G401.6 (cell line): Measurements from ENCODE around the gene STRIP2.
"Not testable (repeated sequence)": the region's sequence is repeated elsewhere in the genome, so short reads cannot be mapped to it uniquely, and the experiment has no call there.

Source experiments
- FAIRE-seq: peaks from 2 replicates; lab custom pipeline; 2012; peaks lifted over from hg19 to GRCh38; lab: Jason Lieb, UNC

STRIP2 gene

DNA sequence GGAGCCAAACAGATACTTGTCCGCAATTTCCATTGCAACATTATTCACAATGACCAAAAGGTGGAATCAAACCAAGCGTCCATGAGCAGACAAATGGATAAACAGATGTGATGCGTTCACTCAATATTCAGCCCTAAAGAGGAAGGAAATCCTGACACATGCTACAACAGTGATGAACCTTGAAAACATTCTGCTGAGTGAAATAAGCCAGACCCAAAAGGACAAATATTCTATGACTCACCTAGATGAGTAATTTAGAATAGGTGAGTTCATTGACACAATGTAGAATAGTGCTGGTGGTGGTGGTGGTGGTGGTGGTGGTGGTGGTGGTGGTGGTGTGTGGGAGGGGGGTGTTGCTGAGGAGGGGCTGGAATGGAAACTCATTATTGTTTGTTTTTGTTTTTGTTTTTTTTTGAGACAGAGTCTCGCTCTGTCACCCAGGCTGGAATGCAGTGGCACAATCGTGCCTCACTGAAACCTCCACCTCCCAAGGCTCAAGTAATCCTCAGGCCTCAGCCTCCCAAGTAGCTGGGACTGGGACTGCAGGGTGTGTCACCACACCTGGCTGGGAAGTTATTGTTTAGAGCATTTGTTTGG is 96.7 kb downstream of the STRIP2 start:
- FAIRE-seq: no peak

DNA sequence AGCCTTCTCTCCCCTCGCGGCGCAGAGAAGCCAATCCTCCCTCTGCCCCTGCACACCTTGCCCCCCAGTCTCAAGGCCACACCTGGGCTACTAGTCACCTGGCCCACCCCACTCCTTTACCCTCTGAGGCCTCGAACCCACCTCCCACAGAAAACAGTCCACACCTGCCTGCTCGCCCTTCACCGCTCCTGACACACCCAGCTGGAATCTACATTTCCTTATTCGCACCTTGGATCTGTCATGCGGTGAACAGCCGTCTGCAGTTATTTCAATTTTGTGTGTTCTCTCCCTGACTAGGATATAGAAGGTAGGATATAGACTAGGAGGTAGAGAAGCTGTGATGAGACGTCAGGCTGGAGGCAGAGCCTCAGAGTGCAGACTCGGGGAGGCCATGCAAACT is 97.5 kb downstream of the STRIP2 start:
- FAIRE-seq: no peak

- no peak for FAIRE-seq
These were observed 98.1 kb downstream of the STRIP2 start for GRCh38 chr7:129532375-129532774.

- FAIRE-seq: not testable (repeated sequence)
These were observed 100.5 kb downstream of the STRIP2 start for GRCh38 chr7:129534558-129535274.

DNA sequence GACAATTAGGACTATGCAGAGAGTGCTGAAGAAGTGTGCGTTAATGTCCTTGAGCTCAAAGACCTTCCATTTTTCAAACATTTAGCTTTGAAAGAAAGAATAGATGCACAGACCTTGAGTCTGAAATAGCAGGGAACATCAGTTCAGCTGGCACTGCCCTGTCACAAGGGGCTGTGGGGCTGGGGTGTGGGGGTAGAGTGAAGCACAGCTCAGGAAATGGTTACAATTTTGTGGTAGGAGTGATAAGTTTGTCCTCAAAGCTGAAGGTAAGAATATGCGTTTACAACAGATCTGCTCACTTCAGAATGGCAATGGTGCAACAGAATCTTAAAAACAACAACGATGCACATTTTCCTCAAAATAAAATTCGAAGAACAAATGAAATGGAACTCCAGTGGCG is 101.7 kb downstream of the STRIP2 start:
- no peak for FAIRE-seq

- FAIRE-seq: no peak
These were observed 102.1 kb downstream of the STRIP2 start for GRCh38 chr7:129536323-129536722.
